Measurements from ENCODE around the gene POLD3. TPM values are rescaled to one million over a fixed set of nuclear protein-coding genes. Genes with fewer than 3 reads are reported as not detected.

The POLD3 gene
- total RNA-seq, 1 experiment from 2014 or later: 49.7 TPM

- TF ChIP-seq CTCF (IDR thresholded peaks at IDR 0.05; ENCODE audit: insufficient read depth in 1 of 2, low read depth in 1 of 2, low read length in 1 of 2, severe bottlenecking in 1 of 2, unreplicated experiment in 1 of 2): no peak
- Mint-ChIP-seq H3K27me3 (ENCODE audit: insufficient read depth, unreplicated experiment) (no peaks in the 10 kb centered on the region), H3K27ac (ENCODE audit: unreplicated experiment) (no peak overlapping the region), H3K4me1 (ENCODE audit: low read depth, unreplicated experiment) (no peaks in the 10 kb centered on the region), H3K36me3 (ENCODE audit: insufficient read depth, unreplicated experiment) (peaks cover 32% of the 10 kb centered on the region), H3K9me3 (ENCODE audit: unreplicated experiment) (no peaks in the 10 kb centered on the region), H3K4me3 (ENCODE audit: unreplicated experiment) (no peak overlapping the region)
- ChIA-PET POLR2A (no interaction called here), CTCF (interaction anchor here (0.6 to 1.0 kb wide), 2 partner anchors 16 to 380 kb away, joined by 3 to 4 read pairs; partner anchors contain the start of genes NEU3 and POLD3)
- Histone ChIP-seq H3K4me3 (ENCODE audit: low read depth, low read length) (no peak overlapping the region), H3K9me3 (no peaks in the 10 kb centered on the region), H3K4me1 (no peaks in the 10 kb centered on the region; the same call in 1 of the 2 replicates), H3K36me3 (ENCODE audit: control insufficient read depth, insufficient read depth, low read length) (peaks cover 2% of the 10 kb centered on the region; the same call in 1 of the 2 replicates), H3K27me3 (replicated peaks; ENCODE audit: control insufficient read depth, insufficient read depth, low read length) (no peaks in the 10 kb centered on the region)
- DNase-seq: no peak
- BruUV-seq (replicated peaks): no TSS peak
- intact Hi-C loops (cut with micrococcal nuclease; ENCODE audit: unreplicated experiment): loop anchor here (10.0 kb wide), 1 partner anchor 1444 kb away; no protein-coding TSS in a partner anchor
These were observed 16.0 kb downstream of the POLD3 start for GRCh38 chr11:74608431-74608830.

- Histone ChIP-seq H3K4me3 (ENCODE audit: low read depth, low read length) (no peak overlapping the region), H3K36me3 (ENCODE audit: control insufficient read depth, insufficient read depth, low read length) (0 out of 2 replicates have a peak, but pooled peaks cover 2% of the 10 kb centered on the region), H3K9me3 (no peaks in the 10 kb centered on the region), H3K27me3 (replicated peaks; ENCODE audit: control insufficient read depth, insufficient read depth, low read length) (no peaks in the 10 kb centered on the region), H3K4me1 (no peaks in the 10 kb centered on the region; the same call in none of the 2 replicates)
- DNase-seq: peak in 1 of 2 experiments; percentile 43
- Mint-ChIP-seq H3K4me1 (ENCODE audit: low read depth, unreplicated experiment) (no peaks in the 10 kb centered on the region), H3K36me3 (ENCODE audit: insufficient read depth, unreplicated experiment) (peaks cover 18% of the 10 kb centered on the region), H3K4me3 (ENCODE audit: unreplicated experiment) (no peak overlapping the region), H3K9me3 (ENCODE audit: unreplicated experiment) (no peaks in the 10 kb centered on the region), H3K27me3 (ENCODE audit: insufficient read depth, unreplicated experiment) (no peaks in the 10 kb centered on the region), H3K27ac (ENCODE audit: unreplicated experiment) (no peak overlapping the region)
- intact Hi-C loops (cut with micrococcal nuclease; ENCODE audit: unreplicated experiment): loop anchor here (1.0 to 5.0 kb wide), 2 partner anchors 115 to 261 kb away; no protein-coding TSS in a partner anchor
- no TSS peak for BruUV-seq (replicated peaks)
- ChIA-PET POLR2A (no interaction called here), CTCF (no interaction called here)
- peak; percentile 67 to 70 for TF ChIP-seq CTCF (IDR thresholded peaks at IDR 0.05; ENCODE audit: insufficient read depth in 1 of 2, low read depth in 1 of 2, low read length in 1 of 2, severe bottlenecking in 1 of 2, unreplicated experiment in 1 of 2)
These were observed 19.0 kb downstream of the POLD3 start for GRCh38 chr11:74611369-74611861.

GRCh38 chr11:74612877-74613276 lies 20.5 kb downstream of the POLD3 start:
- H3K27me3 Mint-ChIP-seq (ENCODE audit: insufficient read depth, unreplicated experiment): no peaks in the 10 kb centered on the region
- CTCF ChIA-PET: no interaction called here
- POLR2A ChIA-PET: no interaction called here
- no peaks in the 10 kb centered on the region for H3K27me3 ChIP-seq (replicated peaks; ENCODE audit: control insufficient read depth, insufficient read depth, low read length)
- H3K36me3 Mint-ChIP-seq (ENCODE audit: insufficient read depth, unreplicated experiment): peaks cover 18% of the 10 kb centered on the region
- 0 out of 2 replicates have a peak, but pooled peaks cover 2% of the 10 kb centered on the region for H3K36me3 ChIP-seq (ENCODE audit: control insufficient read depth, insufficient read depth, low read length)
- H3K4me1 Mint-ChIP-seq (ENCODE audit: low read depth, unreplicated experiment): no peaks in the 10 kb centered on the region
- TF ChIP-seq CTCF (IDR thresholded peaks at IDR 0.05; ENCODE audit: insufficient read depth in 1 of 2, low read depth in 1 of 2, low read length in 1 of 2, severe bottlenecking in 1 of 2, unreplicated experiment in 1 of 2): no peak
- no TSS peak for BruUV-seq (replicated peaks)
- no peaks in the 10 kb centered on the region for H3K9me3 Mint-ChIP-seq (ENCODE audit: unreplicated experiment)
- no peaks in the 10 kb centered on the region; the same call in 1 of the 2 replicates for H3K4me1 ChIP-seq
- DNase-seq: no peak
- intact Hi-C loops (cut with micrococcal nuclease; ENCODE audit: unreplicated experiment): loop anchor here (5.0 kb wide), 1 partner anchor 259 kb away; no protein-coding TSS in a partner anchor
- H3K27ac Mint-ChIP-seq (ENCODE audit: unreplicated experiment): no peak overlapping the region
- H3K4me3 Mint-ChIP-seq (ENCODE audit: unreplicated experiment): no peak overlapping the region
- no peak overlapping the region for H3K4me3 ChIP-seq (ENCODE audit: low read depth, low read length)
- H3K9me3 ChIP-seq: no peaks in the 10 kb centered on the region

Measured in Caco-2 (cell line).